Neural cell (in vitro differentiated cells): Measurements from ENCODE around the gene ADCY4. TPM values are rescaled to one million over a fixed set of nuclear protein-coding genes. Genes with fewer than 3 reads are reported as not detected.

Source experiments
- H2AFZ ChIP-seq: fragments of 200-600, 300-800 bp; sonication (generic), shearing (Covaris generic); 2 replicates; pipeline ENCODE4 v1.6.0; 2014; ENCODE audit warnings: low read depth, mild to moderate bottlenecking, antibody characterized with exemption, low read length, moderate library complexity
- H3F3A ChIP-seq: fragments of 200-600 bp; shearing (Covaris generic); 2 replicates; pipeline ENCODE4 v1.6.1; 2016; ENCODE audit warnings: mild to moderate bottlenecking, moderate library complexity, mixed read lengths, antibody characterized with exemption, low read length; ENCODE audit not compliant: insufficient read depth, poor library complexity, severe bottlenecking
- H3K27ac ChIP-seq: fragments of 200-600, 300-800 bp; sonication (generic), shearing (Covaris generic); 2 replicates; pipeline ENCODE4 v1.5.1; 2014; ENCODE audit warnings: mild to moderate bottlenecking, low read length, moderate library complexity
- H3K27me3 ChIP-seq: fragments of 300-800, 200-600 bp; sonication (generic), shearing (Covaris generic); 2 replicates; pipeline ENCODE4 v1.6.0; 2014; ENCODE audit warnings: mild to moderate bottlenecking, low read depth, low read length, moderate library complexity; ENCODE audit not compliant: insufficient read depth
- H3K36me3 ChIP-seq: fragments of 300-800, 200-600 bp; sonication (generic), shearing (Covaris generic); 2 replicates; pipeline ENCODE4 v1.5.1; 2014; ENCODE audit warnings: mild to moderate bottlenecking, antibody characterized with exemption, low read length, moderate library complexity; ENCODE audit not compliant: insufficient read depth
- H3K4me2 ChIP-seq: fragments of 300-800, 200-600 bp; sonication (generic), shearing (Covaris generic); 2 replicates; pipeline ENCODE4 v1.6.0; 2014; ENCODE audit warnings: mild to moderate bottlenecking, low read length
- H3K4me3 ChIP-seq: fragments of 300-800, 200-600 bp; sonication (generic), shearing (Covaris generic); 2 replicates; pipeline ENCODE4 v1.5.1; 2014; ENCODE audit warnings: mild to moderate bottlenecking, low read length, moderate library complexity
- H3K79me2 ChIP-seq: fragments of 200-600 bp; shearing (Covaris generic); replicated peaks from 2 replicates; pipeline ENCODE4 v1.6.0; 2014; ENCODE audit warnings: mild to moderate bottlenecking, low read length, moderate library complexity; ENCODE audit not compliant: insufficient read depth
- H3K9ac ChIP-seq: fragments of 300-800, 200-600 bp; sonication (generic), shearing (Covaris generic); 2 replicates; pipeline ENCODE4 v1.6.1; 2016; ENCODE audit warnings: mild to moderate bottlenecking, low read length, mixed read lengths
- H3K9me2 ChIP-seq: fragments of 200-600 bp; shearing (Covaris generic); 2 replicates; pipeline ENCODE4 v1.6.1; 2016; ENCODE audit warnings: mild to moderate bottlenecking, low read length, mixed read lengths; ENCODE audit not compliant: insufficient read depth
- H3K9me3 ChIP-seq: fragments of 200-600, 300-800 bp; sonication (generic), shearing (Covaris generic); 2 replicates; pipeline ENCODE4 v1.6.1; 2016; ENCODE audit warnings: mild to moderate bottlenecking, mixed run types, low read length, moderate library complexity, mixed read lengths
- H4K20me1 ChIP-seq: fragments of 200-600 bp; shearing (Covaris generic); 2 replicates; pipeline ENCODE4 v1.6.1; 2016; ENCODE audit warnings: mild to moderate bottlenecking, mixed run types; ENCODE audit not compliant: insufficient read depth
- EP300 ChIP-seq: fragments of 450-650 bp; conservative IDR thresholded peaks from 2 replicates; pipeline ENCODE4 v1.6.1; 2014; ENCODE audit warnings: antibody characterized with exemption, mild to moderate bottlenecking, moderate library complexity; ENCODE audit not compliant: poor library complexity, severe bottlenecking
- EZH2 ChIP-seq: fragments of 200-600, 300-800 bp; shearing (Covaris generic), sonication (generic); IDR thresholded peaks from 2 replicates; pipeline ENCODE4 v1.6.1; 2014; ENCODE audit warnings: antibody characterized with exemption, low read length, borderline replicate concordance, mild to moderate bottlenecking; ENCODE audit not compliant: insufficient read depth, poor library complexity, severe bottlenecking
- MXI1 ChIP-seq: fragments of 450-650 bp; conservative IDR thresholded peaks from 2 replicates; pipeline ENCODE4 v1.6.1; 2014; ENCODE audit warnings: antibody characterized with exemption, mild to moderate bottlenecking; ENCODE audit not compliant: poor library complexity, severe bottlenecking
- POLR2AphosphoS5 ChIP-seq: IDR thresholded peaks from 2 replicates; pipeline ENCODE4 v1.6.1; 2012
- RAD21 ChIP-seq: fragments of 450-650 bp; conservative IDR thresholded peaks from 2 replicates; pipeline ENCODE4 v1.6.1; 2014; ENCODE audit warnings: antibody characterized with exemption, mild to moderate bottlenecking, moderate library complexity
- SMC3 ChIP-seq: fragments of 450-650 bp; conservative IDR thresholded peaks from 2 replicates; pipeline ENCODE4 v1.6.1; 2014; ENCODE audit warnings: antibody characterized with exemption, mild to moderate bottlenecking, moderate library complexity; ENCODE audit not compliant: poor library complexity
- TAF1 ChIP-seq: IDR thresholded peaks from 2 replicates; pipeline ENCODE4 v1.6.1; 2012; ENCODE audit warnings: low read depth
- polyA plus RNA-seq: library from polyadenylated mRNA; depleted of rRNA; stranded (reverse); fragments of >200 nt; gene quantifications from 2 replicates; pipeline ENCODE4 v1.2.3, GENCODE V29; 2014
- TF ChIP-seq, protein P1 (sequence below): IDR thresholded peaks from 2 replicates; pipeline ENCODE4 v1.6.1; 2012; ENCODE audit warnings: borderline replicate concordance
- TF ChIP-seq, protein P2 (sequence below): fragments of 450-650 bp; IDR thresholded peaks from 2 replicates; pipeline ENCODE4 v1.5.1; 2014; ENCODE audit warnings: antibody characterized with exemption, mild to moderate bottlenecking, moderate library complexity; ENCODE audit not compliant: poor library complexity, severe bottlenecking

The ADCY4 gene
- polyA plus RNA-seq, 1 donor from 2014 or later, result not detected

DNA sequence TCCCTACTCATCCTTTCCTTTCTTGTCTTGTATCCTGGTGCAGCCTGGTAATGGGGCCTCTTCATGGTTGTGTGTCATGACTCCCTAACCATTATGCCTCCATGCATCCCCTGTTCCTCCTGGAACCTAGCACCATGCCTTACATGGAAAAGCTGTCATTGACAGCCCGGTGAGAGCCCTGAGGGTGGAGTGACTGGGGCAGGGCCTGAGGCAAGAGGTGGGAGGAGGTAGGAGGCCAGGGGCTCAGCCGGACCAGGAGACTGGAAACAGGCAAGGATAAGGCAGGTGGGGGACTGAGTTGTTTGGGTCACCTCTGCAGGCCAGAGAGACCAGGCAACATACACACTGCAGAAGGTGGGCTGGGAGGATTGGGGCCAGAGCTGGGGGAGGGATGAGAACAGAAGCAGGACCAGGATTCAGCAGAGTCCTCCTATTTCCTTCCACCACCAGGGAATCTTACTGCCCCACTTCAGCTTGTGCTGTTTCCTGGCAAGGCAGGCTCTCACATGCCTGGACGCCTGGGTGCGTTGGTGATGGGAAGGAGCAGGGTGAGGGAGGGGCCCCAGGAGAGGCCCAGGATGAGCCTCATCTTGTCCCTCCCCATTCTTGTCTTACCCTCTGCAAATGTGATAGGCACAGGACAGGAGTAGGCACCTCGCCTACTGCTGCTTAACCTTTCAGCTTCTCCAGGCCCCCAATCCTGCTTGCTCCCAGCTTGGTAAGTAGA, 25.2 kb downstream of the ADCY4 start, which contains the start of gene LTB4R2:
LTB4R2 (plus strand) TSS at position 603 of the 727 bp plus-strand sequence. CDS start 525 bp downstream, outside the sequence.
- no peaks in the 10 kb centered on the region for H3K79me2 ChIP-seq
- no peak within 1 kb of the TSS for H3K27ac ChIP-seq
- no peak within 1 kb of the TSS for H3K4me2 ChIP-seq
- H3K4me3 ChIP-seq, result no peak within 1 kb of the TSS
- TF ChIP-seq MXI1, result no peak
- TF ChIP-seq, protein P1, sequence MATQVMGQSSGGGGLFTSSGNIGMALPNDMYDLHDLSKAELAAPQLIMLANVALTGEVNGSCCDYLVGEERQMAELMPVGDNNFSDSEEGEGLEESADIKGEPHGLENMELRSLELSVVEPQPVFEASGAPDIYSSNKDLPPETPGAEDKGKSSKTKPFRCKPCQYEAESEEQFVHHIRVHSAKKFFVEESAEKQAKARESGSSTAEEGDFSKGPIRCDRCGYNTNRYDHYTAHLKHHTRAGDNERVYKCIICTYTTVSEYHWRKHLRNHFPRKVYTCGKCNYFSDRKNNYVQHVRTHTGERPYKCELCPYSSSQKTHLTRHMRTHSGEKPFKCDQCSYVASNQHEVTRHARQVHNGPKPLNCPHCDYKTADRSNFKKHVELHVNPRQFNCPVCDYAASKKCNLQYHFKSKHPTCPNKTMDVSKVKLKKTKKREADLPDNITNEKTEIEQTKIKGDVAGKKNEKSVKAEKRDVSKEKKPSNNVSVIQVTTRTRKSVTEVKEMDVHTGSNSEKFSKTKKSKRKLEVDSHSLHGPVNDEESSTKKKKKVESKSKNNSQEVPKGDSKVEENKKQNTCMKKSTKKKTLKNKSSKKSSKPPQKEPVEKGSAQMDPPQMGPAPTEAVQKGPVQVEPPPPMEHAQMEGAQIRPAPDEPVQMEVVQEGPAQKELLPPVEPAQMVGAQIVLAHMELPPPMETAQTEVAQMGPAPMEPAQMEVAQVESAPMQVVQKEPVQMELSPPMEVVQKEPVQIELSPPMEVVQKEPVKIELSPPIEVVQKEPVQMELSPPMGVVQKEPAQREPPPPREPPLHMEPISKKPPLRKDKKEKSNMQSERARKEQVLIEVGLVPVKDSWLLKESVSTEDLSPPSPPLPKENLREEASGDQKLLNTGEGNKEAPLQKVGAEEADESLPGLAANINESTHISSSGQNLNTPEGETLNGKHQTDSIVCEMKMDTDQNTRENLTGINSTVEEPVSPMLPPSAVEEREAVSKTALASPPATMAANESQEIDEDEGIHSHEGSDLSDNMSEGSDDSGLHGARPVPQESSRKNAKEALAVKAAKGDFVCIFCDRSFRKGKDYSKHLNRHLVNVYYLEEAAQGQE, result no peak
- TF ChIP-seq POLR2AphosphoS5, result no peak
- TF ChIP-seq EP300, result no peak
- no peak for TF ChIP-seq SMC3
- TF ChIP-seq EZH2, result no peak
- no peak within 1 kb of the TSS for H3K9ac ChIP-seq
- H3K9me3 ChIP-seq, result no peaks in the 10 kb centered on the region
- H4K20me1 ChIP-seq, result no peaks in the 10 kb centered on the region
- no peak within 1 kb of the TSS for H2AFZ ChIP-seq
- no peaks in the 10 kb centered on the region for H3K9me2 ChIP-seq
- H3K27me3 ChIP-seq, result no peaks in the 10 kb centered on the region
- no peaks in the 10 kb centered on the region for H3F3A ChIP-seq
- H3K36me3 ChIP-seq, result no peaks in the 10 kb centered on the region

DNA sequence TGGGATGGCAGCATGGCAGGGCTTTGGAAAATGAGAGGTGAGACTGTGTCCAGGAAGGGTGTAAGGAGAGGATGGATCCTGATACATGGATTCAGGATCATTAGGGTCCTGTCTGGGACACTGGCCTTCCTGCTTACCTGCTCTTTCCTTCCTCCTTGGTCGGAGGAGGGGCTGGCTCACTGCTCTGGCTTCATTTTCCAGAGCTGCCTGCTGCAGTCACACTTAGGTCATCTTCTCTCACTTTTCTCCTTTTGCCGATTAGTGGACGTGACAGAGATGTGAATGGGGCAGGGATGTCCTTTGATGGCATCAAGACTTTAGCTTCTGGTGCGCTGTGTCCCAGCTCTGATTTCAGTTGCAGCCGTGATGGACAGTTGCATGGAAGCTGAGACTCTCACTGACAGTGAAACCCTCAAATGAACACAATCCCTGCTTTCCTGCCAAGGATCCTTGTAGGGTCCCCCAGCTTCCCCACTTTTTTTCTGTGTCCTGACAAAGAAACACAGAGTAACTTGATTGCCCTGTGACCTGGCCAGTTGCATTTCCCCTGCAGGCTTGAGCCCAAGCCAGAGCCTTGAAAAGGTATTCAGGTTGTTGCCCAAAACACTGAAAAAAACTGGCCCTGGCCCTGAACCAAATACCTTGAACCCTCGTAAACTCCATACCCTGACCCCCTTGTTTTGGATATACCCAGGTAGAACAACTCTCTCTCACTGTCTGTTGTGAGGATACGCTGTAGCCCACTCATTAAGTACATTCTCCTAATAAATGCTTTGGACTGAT, 26.3 kb downstream of the ADCY4 start:
- H3K4me3 ChIP-seq, result no peak overlapping the region
- no peaks in the 10 kb centered on the region for H3K79me2 ChIP-seq
- peak; percentile 6 for TF ChIP-seq SMC3
- TF ChIP-seq MXI1, result no peak
- H3K9me2 ChIP-seq, result no peaks in the 10 kb centered on the region
- H3K4me2 ChIP-seq, result no peak overlapping the region
- no peaks in the 10 kb centered on the region for H3K36me3 ChIP-seq
- no peaks in the 10 kb centered on the region for H4K20me1 ChIP-seq
- H3F3A ChIP-seq, result no peaks in the 10 kb centered on the region
- H3K27me3 ChIP-seq, result no peaks in the 10 kb centered on the region
- H3K9me3 ChIP-seq, result no peaks in the 10 kb centered on the region
- no peak overlapping the region for H3K27ac ChIP-seq
- no peak overlapping the region for H2AFZ ChIP-seq
- H3K9ac ChIP-seq, result no peak overlapping the region

DNA sequence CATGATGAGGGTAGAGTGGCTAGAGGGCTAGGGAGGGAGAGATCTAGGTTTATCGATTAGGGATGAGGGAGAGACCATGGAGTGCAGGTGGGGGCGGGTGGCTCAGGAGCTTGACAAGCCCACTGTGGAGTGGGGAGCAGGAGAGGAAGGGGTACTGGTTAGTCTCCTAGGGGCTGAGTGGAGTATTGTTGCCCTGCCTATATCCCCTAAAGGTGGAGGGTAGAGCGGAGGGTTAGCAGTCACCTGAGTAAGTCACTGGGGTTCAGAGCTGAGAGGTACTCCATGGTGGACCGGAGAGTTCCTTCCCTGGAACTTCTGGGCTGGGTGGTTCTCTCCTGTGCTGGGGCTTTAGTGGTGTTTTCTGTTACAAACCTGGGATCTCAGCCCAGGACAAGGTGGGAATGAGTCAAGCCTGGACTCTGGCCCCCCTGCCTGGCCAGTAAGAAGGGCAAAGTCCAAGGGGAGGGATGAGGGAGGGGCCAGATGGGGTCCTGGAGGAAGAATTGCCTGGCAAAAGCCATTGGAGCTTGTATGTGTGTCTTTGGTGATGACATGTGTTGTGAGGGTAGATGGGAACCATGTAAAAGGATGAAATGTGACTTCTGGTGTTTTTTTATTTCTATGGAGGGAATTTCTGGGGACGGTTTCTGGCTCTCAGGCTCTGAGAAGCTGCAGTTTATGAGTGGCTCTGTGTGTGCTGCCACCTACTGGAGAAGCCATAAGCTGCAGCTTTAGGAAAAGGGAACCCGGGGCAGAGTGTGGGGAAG, 27.1 kb downstream of the ADCY4 start, which contains the start of gene CIDEB:
CIDEB (minus strand) TSS at position 403 of the 767 bp plus-strand sequence; CDS start at position 284, 119 bp downstream.
- Histone ChIP-seq H4K20me1 (no peaks in the 10 kb centered on the region), H3K9me2 (no peaks in the 10 kb centered on the region), H3K4me2 (no peak within 1 kb of the TSS), H3K9me3 (no peaks in the 10 kb centered on the region), H3K27me3 (no peaks in the 10 kb centered on the region), H3K36me3 (no peaks in the 10 kb centered on the region), H3K79me2 (no peaks in the 10 kb centered on the region), H3F3A (no peaks in the 10 kb centered on the region), H3K4me3 (no peak within 1 kb of the TSS), H3K27ac (no peak within 1 kb of the TSS), H3K9ac (no peak within 1 kb of the TSS), H2AFZ (no peak within 1 kb of the TSS)
- TF ChIP-seq, protein P2, sequence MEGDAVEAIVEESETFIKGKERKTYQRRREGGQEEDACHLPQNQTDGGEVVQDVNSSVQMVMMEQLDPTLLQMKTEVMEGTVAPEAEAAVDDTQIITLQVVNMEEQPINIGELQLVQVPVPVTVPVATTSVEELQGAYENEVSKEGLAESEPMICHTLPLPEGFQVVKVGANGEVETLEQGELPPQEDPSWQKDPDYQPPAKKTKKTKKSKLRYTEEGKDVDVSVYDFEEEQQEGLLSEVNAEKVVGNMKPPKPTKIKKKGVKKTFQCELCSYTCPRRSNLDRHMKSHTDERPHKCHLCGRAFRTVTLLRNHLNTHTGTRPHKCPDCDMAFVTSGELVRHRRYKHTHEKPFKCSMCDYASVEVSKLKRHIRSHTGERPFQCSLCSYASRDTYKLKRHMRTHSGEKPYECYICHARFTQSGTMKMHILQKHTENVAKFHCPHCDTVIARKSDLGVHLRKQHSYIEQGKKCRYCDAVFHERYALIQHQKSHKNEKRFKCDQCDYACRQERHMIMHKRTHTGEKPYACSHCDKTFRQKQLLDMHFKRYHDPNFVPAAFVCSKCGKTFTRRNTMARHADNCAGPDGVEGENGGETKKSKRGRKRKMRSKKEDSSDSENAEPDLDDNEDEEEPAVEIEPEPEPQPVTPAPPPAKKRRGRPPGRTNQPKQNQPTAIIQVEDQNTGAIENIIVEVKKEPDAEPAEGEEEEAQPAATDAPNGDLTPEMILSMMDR, result peak; percentile 89
- TF ChIP-seq SMC3 (peak; percentile 75), TAF1 (no peak), POLR2AphosphoS5 (no peak), EP300 (no peak), RAD21 (peak; percentile 63)
